ENCODE data around the gene MMP25.

MMP25 gene

DNA sequence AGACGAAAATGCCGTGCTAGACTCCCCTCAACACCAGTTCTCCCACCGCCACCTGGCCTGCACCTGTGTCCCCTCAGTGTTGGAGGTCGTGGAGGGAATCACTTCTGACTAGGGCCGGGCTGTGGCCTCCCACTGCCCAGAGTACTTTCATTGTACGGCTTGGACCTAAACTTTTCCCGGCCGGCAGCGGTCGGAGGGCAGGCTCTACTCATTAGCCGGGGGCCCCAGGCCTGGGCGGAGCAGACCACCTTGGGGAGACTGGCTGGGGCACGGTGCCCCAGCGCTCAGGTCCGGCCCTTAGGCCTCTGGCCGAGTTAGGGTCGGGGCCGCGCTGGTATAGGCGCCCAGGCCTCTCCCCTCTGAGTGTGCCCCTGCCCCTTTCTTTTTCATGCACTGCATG lies 29.0 kb upstream of the MMP25 start:
- no peak for DNase-seq (ENCODE audit: low read depth)

- no peak for DNase-seq (ENCODE audit: low read depth)
Measured at GRCh38 chr16:3017794-3018506, 28.4 kb upstream of the MMP25 start, which contains the start of gene CLDN6. TSS of gene CLDN6 (minus strand) at chr16:3018183. CDS start at chr16:3016021, 2,162 bp downstream.

- DNase-seq (ENCODE audit: low read depth) = no peak
Measured at GRCh38 chr16:3019594-3020246, 26.6 kb upstream of the MMP25 start.

DNA sequence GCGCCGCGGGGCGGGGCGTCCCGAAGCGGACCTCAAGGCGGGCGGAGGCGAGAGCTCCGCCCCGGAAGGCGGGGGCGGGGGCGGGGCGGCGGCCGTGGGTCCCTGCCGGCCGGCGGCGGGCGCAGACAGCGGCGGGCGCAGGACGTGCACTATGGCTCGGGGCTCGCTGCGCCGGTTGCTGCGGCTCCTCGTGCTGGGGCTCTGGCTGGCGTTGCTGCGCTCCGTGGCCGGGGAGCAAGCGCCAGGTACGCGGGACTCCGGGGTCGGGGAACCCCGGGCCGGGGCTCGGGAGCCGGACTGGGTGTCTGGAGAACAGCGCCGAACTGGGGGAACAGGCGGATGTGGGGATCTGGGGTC lies 26.1 kb upstream of the MMP25 start, which contains the start of gene TNFRSF12A:
Gene TNFRSF12A, plus strand, starts transcription at position 122 of the 357 bp plus-strand sequence. Its CDS starts 30 bp downstream, at position 152.
- no peak for DNase-seq (ENCODE audit: low read depth)

GRCh38 chr16:3020604-3021448 lies 25.5 kb upstream of the MMP25 start:
- DNase-seq (ENCODE audit: low read depth) = peak; percentile 78

- peak; percentile 81 for DNase-seq (ENCODE audit: low read depth)
Measured at GRCh38 chr16:3021449-3022207, 24.7 kb upstream of the MMP25 start.

DNA sequence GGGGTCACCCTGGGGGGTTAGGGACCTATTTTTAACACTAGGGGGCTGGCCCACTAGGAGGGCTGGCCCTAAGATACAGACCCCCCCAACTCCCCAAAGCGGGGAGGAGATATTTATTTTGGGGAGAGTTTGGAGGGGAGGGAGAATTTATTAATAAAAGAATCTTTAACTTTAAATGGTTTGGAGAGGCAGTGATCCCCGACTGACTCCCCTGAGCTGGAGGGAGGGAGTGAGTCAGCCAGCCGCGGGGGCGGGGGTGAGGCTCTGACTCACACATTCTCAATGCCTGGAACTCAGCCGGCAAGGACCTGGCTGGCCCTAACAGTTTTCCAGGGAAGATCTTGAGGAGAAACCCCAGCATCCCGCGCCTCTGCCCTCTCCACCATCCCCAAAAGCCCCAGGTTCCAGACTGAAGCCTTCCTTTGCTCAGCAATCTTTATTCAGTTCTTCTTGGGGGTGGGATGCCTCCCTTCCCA lies 24.1 kb upstream of the MMP25 start:
- peak; percentile 79 for DNase-seq (ENCODE audit: low read depth)

GRCh38 chr16:3022684-3023414 lies 23.5 kb upstream of the MMP25 start:
- DNase-seq (ENCODE audit: low read depth) = peak; percentile 49

DNA sequence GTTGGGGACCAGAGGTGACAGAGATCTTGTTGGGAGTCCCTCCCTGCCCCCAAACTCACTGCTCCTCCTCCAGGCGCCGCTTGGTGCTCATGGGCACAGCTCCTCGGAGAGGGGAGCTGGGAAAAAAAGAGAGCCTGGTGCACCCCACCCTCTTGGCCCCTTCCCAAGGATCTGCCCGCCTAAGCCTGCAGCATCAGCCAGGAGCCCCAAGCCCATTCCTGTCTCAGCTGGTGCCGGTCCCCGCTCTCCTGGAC lies 23.0 kb upstream of the MMP25 start:
- peak; percentile 72 for DNase-seq (ENCODE audit: low read depth)

DNA sequence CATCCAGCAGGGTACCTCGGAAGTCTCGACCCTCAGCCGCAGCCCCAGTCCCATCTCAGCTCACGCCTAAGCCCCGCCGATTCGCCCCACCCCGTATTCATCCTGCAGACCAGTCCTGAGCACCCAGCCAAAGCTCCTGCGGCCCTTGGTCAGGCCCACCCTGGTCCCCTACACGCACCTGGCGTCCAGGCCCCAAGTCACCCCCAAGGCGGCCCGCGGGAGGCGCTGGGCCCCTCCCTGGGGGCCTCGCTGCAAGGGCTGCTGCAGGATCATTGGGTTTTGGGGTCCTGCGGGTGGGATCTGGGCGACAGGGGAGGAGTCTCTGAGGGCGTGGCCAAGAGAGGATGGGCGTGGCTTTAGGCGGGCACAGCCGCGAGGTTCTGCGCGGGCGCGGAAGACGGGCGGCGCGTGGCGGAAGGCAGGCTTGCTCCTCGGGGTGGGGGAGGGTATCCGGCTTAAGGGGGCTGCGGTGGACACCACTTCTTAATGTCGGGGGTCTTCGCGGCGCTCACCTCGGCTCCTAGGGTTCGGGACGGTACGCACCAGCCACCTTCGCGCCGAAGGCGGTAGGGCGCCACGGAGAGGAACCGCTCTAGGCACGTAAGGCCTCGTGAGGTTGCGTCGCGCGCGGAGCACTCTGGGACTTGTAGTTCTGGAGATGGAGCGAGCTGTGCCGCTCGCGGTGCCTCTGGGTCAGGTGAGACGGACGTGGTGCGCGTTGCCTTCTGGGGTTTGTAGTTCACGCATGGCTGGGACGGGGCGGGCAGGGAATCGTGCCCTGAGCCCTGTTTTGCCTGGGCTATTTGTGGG lies 22.5 kb upstream of the MMP25 start, which contains the start of the genes HCFC1R1 and THOC6:
Gene HCFC1R1, minus strand, starts transcription at position 274 of the 810 bp plus-strand sequence. Its CDS starts 1 bp downstream, at position 273.
Gene THOC6, plus strand, starts transcription at position 367 of the 810 bp plus-strand sequence. Its CDS starts 292 bp downstream, at position 659.
- peak; percentile 89 for DNase-seq (ENCODE audit: low read depth)

- no peak for DNase-seq (ENCODE audit: low read depth)
Measured at GRCh38 chr16:3025032-3026002, 21.0 kb upstream of the MMP25 start.

DNA sequence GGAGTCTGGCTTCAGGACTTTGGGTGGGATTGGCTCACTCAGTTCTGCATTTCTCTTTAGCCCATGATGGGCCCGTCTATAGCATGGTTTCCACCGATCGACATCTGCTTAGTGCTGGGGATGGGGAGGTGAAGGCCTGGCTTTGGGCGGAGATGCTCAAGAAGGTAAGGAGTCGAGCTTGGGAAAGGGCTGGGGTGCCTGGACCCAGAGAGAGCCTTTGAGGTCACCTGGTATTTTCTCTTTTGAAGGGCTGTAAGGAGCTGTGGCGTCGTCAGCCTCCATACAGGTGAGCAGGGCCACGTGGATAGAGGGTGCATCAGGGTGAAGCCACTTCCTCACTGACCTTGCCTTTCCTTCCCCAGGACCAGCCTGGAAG lies 20.4 kb upstream of the MMP25 start:
- DNase-seq (ENCODE audit: low read depth) = no peak

DNA sequence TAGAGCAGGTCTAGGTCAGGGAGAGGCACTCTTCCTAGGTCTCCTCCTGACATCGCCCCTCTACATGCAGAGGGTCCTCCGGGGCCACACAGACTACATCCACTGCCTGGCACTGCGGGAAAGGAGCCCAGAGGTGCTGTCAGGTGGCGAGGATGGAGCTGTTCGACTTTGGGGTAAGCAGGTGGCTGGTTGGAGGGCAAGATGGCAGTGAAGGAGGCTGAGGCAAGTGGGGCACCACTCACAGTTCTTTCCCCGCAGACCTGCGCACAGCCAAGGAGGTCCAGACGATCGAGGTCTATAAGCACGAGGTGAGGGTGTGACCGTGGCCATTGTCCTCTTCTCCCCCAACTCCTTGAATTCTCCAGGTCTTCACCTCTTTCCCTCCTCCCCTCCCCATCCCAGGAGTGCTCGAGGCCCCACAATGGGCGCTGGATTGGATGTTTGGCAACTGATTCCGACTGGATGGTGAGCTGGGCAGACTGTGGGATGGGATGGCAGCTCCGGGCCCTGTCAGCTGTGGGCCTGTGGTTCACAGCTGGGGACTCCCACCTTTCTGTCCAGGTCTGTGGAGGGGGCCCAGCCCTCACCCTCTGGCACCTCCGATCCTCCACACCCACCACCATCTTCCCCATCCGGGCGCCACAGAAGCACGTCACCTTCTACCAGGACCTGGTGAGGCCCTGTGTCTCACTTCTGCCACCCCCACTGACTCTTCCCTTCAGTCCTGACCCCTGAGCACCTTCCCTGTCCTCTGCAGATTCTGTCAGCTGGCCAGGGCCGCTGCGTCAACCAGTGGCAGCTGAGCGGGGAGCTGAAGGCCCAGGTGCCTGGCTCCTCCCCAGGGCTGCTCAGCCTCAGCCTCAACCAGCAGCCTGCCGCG lies 19.5 kb upstream of the MMP25 start:
- DNase-seq (ENCODE audit: low read depth) = no peak

DNA sequence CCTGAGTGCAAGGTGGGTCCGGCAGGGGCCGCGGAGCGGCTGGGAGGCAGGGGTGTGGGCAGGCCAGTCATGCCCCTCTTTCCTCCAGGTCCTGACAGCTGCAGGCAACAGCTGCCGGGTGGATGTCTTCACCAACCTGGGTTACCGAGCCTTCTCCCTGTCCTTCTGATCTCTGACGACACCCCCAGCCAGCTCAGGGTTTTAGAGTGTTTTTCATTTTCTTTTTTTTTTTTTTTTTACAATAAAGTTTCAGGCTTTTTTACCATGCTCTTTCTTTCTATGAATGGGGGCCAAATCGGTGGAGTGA lies 18.9 kb upstream of the MMP25 start:
- no peak for DNase-seq (ENCODE audit: low read depth)

GRCh38 chr16:3027983-3028715 lies 18.2 kb upstream of the MMP25 start:
- DNase-seq (ENCODE audit: low read depth) = no peak

DNA sequence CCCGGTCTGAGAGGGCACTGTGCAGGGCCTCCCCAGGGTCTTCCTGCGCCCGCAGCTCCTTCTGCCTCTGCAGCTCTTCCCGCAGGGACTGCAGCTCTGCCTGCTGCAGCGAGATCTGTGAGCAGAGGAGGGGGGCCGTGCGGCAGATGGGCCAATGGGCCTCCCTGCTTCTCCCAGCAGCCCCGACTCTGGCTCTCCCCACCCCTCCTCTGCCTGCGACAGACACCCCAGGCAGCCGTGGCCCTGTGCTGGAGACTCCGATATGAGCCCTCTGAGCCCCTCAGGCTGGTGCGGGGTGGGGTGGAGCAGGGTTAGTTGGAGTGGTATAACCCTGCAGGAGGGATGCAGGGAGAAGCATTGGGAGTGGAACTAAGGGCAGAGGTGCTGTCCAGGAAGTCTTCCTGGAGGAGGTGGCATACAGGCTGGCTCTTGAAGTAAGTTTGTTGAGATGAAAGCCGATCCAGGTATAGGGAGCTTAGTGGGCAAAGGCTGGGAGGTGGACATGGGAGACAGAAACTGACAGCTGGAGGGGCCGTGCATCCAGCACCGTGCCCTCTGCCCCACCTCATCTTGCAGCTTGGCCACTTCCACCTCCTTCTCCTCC lies 17.5 kb upstream of the MMP25 start:
- DNase-seq (ENCODE audit: low read depth) = no peak
